A673 (cell line): Measurements from ENCODE around the gene SRGAP1. TPM values are rescaled to one million over a fixed set of nuclear protein-coding genes. Genes with fewer than 3 reads are reported as not detected.
"Not testable (repeated sequence)": the region's sequence is repeated elsewhere in the genome, so short reads cannot be mapped to it uniquely, and the experiment has no call there.

Experiments used
- BruUV-seq: library from RNA; stranded (reverse); fragments of 400-500 nt; replicated peaks from 2 replicates; lab custom pipeline; 2021; lab: Mats Ljungman, UMichigan
- CTCF ChIA-PET: fragments of 300-600 bp; sonication (Branson Sonifier 250); formaldehyde crosslinking; loops from one replicate; lab custom pipeline; 2022; ENCODE audit warnings: antibody characterized with exemption; lab: Charles Lee
- POLR2A ChIA-PET: fragments of 300-600 bp; sonication (Branson Sonifier 250); formaldehyde crosslinking; loops from one replicate; lab custom pipeline; 2022; ENCODE audit warnings: antibody characterized with exemption; ENCODE audit not compliant: low non-redundant PET; lab: Charles Lee
- DNase-seq: peaks from one replicate; pipeline ENCODE4 v3.0.0-alpha.2; 2015; ENCODE audit warnings: low spot score
- H3K27ac ChIP-seq: fragments of 200-600 bp; sonication (generic); 2 replicates; pipeline ENCODE4 v1.5.1; 2016; ENCODE audit warnings: mixed run types, low read depth, mild to moderate bottlenecking, mixed read lengths, antibody characterized with exemption, low read length; ENCODE audit not compliant: poor library complexity, severe bottlenecking
- H3K27me3 ChIP-seq: fragments of 200-600 bp; sonication (generic); replicated peaks from 2 replicates; pipeline ENCODE4 v1.6.1; 2017; ENCODE audit warnings: mixed run types, low read depth, mild to moderate bottlenecking, mixed read lengths, antibody characterized with exemption, low read length; ENCODE audit not compliant: insufficient read depth, poor library complexity
- H3K36me3 ChIP-seq: fragments of 200-600 bp; sonication (generic); 2 replicates; pipeline ENCODE4 v1.6.1; 2016; ENCODE audit warnings: mixed run types, mild to moderate bottlenecking, mixed read lengths, antibody characterized with exemption, low read length; ENCODE audit not compliant: insufficient read depth, poor library complexity, severe bottlenecking
- H3K4me1 ChIP-seq: fragments of 200-600 bp; sonication (generic); 2 replicates; pipeline ENCODE4 v1.6.1; 2017; ENCODE audit warnings: mixed run types, mild to moderate bottlenecking, mixed read lengths, antibody characterized with exemption, low read length; ENCODE audit not compliant: insufficient read depth, poor library complexity, severe bottlenecking
- H3K4me3 ChIP-seq: fragments of 200-600 bp; sonication (generic); 2 replicates; pipeline ENCODE4 v1.5.1; 2016; ENCODE audit warnings: low read depth, mixed run types, mild to moderate bottlenecking, mixed read lengths, low read length; ENCODE audit not compliant: poor library complexity, severe bottlenecking
- H3K9me3 ChIP-seq: fragments of 200-600 bp; sonication (generic); 2 replicates; pipeline ENCODE4 v1.6.1; 2016; ENCODE audit warnings: mixed run types, low read depth, mild to moderate bottlenecking, mixed read lengths, antibody characterized with exemption, low read length; ENCODE audit not compliant: poor library complexity, severe bottlenecking
- EZH2 ChIP-seq: fragments of 200-600 bp; sonication (generic); IDR thresholded peaks from 2 replicates; pipeline ENCODE4 v1.6.1; 2017; ENCODE audit warnings: borderline replicate concordance, low read depth, mild to moderate bottlenecking, mixed read lengths, antibody characterized with exemption, low read length; ENCODE audit not compliant: poor library complexity, severe bottlenecking
- intact Hi-C: fragments of 100-400 bp; cut with micrococcal nuclease; formaldehyde crosslinking; loops from one replicate; pipeline ENCODE4 v1.10.0; 2022; ENCODE audit not compliant: unreplicated experiment
- total RNA-seq: library from RNA; stranded (reverse); gene quantifications from 2 replicates; pipeline ENCODE4 v1.2.3, GENCODE V29; 2021
- TF ChIP-seq, protein P1 (sequence below): fragments of 300-800, 200-600 bp; sonication (generic); conservative IDR thresholded peaks from 2 replicates; pipeline ENCODE4 v1.5.1; 2017; ENCODE audit warnings: low read depth, mild to moderate bottlenecking, antibody characterized with exemption, low read length, moderate library complexity, mixed read lengths

Gene SRGAP1
- total RNA-seq, 1 experiment from 2014 or later = 9.7 TPM

GRCh38 chr12:64120568-64120967 lies 276.1 kb downstream of the SRGAP1 start:
- DNase-seq = no peak
- no peak overlapping the region for H3K4me3 ChIP-seq
- CTCF ChIA-PET = no interaction called here
- no peaks in the 10 kb centered on the region for H3K36me3 ChIP-seq
- POLR2A ChIA-PET = no interaction called here
- BruUV-seq = no TSS peak
- H3K4me1 ChIP-seq = no peaks in the 10 kb centered on the region
- no peaks in the 10 kb centered on the region for H3K9me3 ChIP-seq
- H3K27me3 ChIP-seq = no peaks in the 10 kb centered on the region
- intact Hi-C loops = no loop called here
- no peak for TF ChIP-seq EZH2
- TF ChIP-seq, protein P1, sequence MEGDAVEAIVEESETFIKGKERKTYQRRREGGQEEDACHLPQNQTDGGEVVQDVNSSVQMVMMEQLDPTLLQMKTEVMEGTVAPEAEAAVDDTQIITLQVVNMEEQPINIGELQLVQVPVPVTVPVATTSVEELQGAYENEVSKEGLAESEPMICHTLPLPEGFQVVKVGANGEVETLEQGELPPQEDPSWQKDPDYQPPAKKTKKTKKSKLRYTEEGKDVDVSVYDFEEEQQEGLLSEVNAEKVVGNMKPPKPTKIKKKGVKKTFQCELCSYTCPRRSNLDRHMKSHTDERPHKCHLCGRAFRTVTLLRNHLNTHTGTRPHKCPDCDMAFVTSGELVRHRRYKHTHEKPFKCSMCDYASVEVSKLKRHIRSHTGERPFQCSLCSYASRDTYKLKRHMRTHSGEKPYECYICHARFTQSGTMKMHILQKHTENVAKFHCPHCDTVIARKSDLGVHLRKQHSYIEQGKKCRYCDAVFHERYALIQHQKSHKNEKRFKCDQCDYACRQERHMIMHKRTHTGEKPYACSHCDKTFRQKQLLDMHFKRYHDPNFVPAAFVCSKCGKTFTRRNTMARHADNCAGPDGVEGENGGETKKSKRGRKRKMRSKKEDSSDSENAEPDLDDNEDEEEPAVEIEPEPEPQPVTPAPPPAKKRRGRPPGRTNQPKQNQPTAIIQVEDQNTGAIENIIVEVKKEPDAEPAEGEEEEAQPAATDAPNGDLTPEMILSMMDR = no peak
- H3K27ac ChIP-seq = no peak overlapping the region

GRCh38 chr12:64121086-64121485 lies 276.6 kb downstream of the SRGAP1 start:
- DNase-seq, POLR2A ChIA-PET: not testable (repeated sequence)

GRCh38 chr12:64122154-64122553 lies 277.7 kb downstream of the SRGAP1 start:
- no TSS peak for BruUV-seq
- H3K4me1 ChIP-seq = no peaks in the 10 kb centered on the region
- no peaks in the 10 kb centered on the region for H3K36me3 ChIP-seq
- no peaks in the 10 kb centered on the region for H3K9me3 ChIP-seq
- TF ChIP-seq, protein P1 = no peak
- TF ChIP-seq EZH2 = no peak
- no peak overlapping the region for H3K4me3 ChIP-seq
- no peak overlapping the region for H3K27ac ChIP-seq
- no peaks in the 10 kb centered on the region for H3K27me3 ChIP-seq
- intact Hi-C loops = no loop called here
- CTCF ChIA-PET = no interaction called here
- POLR2A ChIA-PET = no interaction called here
- DNase-seq = no peak

More at GRCh38 chr12:64121086-64121485, 276.6 kb downstream of the SRGAP1 start:
- H3K36me3 ChIP-seq, H3K27ac ChIP-seq, H3K27me3 ChIP-seq, intact Hi-C loops, H3K4me3 ChIP-seq, CTCF ChIA-PET, BruUV-seq, H3K9me3 ChIP-seq, H3K4me1 ChIP-seq: not testable (repeated sequence)

DNA sequence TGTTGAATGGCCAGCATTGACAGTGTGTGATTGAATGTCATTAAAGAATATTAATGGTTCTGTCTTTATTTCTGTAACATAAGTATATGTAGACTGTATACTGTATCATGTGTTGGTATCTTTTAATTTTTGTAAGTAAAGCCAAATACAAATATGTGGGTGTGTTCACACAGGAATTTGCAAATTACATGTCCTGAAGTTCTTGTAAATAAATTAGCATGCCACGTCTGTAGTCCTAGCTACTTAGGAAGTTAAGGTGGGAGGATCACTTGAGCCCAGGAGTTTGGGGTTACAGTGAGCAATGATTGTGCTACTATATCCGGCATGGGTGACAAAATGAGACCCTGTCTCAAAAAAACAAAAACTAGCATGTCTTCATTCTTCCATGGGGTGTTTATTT lies 278.5 kb downstream of the SRGAP1 start:
- H3K27ac ChIP-seq = no peak overlapping the region
- ChIA-PET CTCF (no interaction called here), POLR2A (no interaction called here)
- TF ChIP-seq EZH2 = no peak
- TF ChIP-seq, protein P1 = no peak
- BruUV-seq = no TSS peak
- H3K4me1 ChIP-seq = no peaks in the 10 kb centered on the region
- H3K36me3 ChIP-seq = no peaks in the 10 kb centered on the region
- intact Hi-C loops = no loop called here
- H3K4me3 ChIP-seq = no peak overlapping the region
- no peak for DNase-seq
- H3K27me3 ChIP-seq = no peaks in the 10 kb centered on the region
- H3K9me3 ChIP-seq = no peaks in the 10 kb centered on the region
